Esophagus muscularis mucosa (tissue), 4 donors: ENCODE data around the gene SMIM24. TPM values are rescaled to one million over a fixed set of nuclear protein-coding genes. Genes with fewer than 3 reads are reported as not detected.

ENCODE experiments used
- DNase-seq: peaks from one replicate; pipeline ENCODE4 v3.0.0-alpha.2; 2017; ENCODE audit errors: extremely low spot score
- H3K27ac ChIP-seq, 4 donors: fragments of 200-600 bp; sonication (generic); replicated peaks in 1 of 4; 1 replicate in 3 of 4; 2 replicates in 1 of 4; pipeline ENCODE4 v1.5.1; 2016 to 2019; ENCODE audit warnings: mild to moderate bottlenecking in 1 of 4
- H3K27me3 ChIP-seq, 4 donors: fragments of 200-600 bp; sonication (generic); one replicate each; pipeline versions ENCODE4 v1.5.1 to v1.6.0; 2016 to 2019
- H3K36me3 ChIP-seq, 4 donors: fragments of 200-600 bp; sonication (generic); one replicate each; pipeline ENCODE4 v1.5.1; 2016 to 2019
- H3K4me1 ChIP-seq, 4 donors: fragments of 200-600 bp; sonication (generic); one replicate each; pipeline ENCODE4 v1.5.1; 2016 to 2019
- H3K4me3 ChIP-seq, 4 donors: fragments of 200-600 bp; sonication (generic); 1 replicate in 2 of 4; 2 replicates in 2 of 4; pipeline ENCODE4 v1.5.1; 2016 to 2019; ENCODE audit warnings: mild to moderate bottlenecking in 4 of 4, moderate library complexity in 1 of 4
- H3K9me3 ChIP-seq, 4 donors: fragments of 200-600 bp; sonication (generic); 1 replicate in 3 of 4; 2 replicates in 1 of 4; pipeline ENCODE4 v1.5.1; 2016 to 2019
- EP300 ChIP-seq: sonication (generic); formaldehyde crosslinking; IDR thresholded peaks from one replicate; pipeline ENCODE4 v1.6.1; 2017; ENCODE audit warnings: antibody characterized with exemption
- POLR2A ChIP-seq: fragments of 450-650 bp; IDR thresholded peaks from one replicate; pipeline ENCODE4 v1.6.1; 2017; ENCODE audit warnings: antibody characterized with exemption, moderate library complexity, mild to moderate bottlenecking, low read depth
- POLR2AphosphoS5 ChIP-seq, 2 donors: sonication (generic); formaldehyde crosslinking; IDR thresholded peaks; one replicate each; pipeline ENCODE4 v1.6.1; 2017; ENCODE audit warnings: antibody characterized with exemption in 2 of 2
- WGBS: methylation state at CpG from one replicate; pipeline ENCODE4 v1.1.5; 2018; 5-methylcytosine and 5-hydroxymethylcytosine counted together
- intact Hi-C: fragments of 100-400 bp; cut with DNase I; formaldehyde crosslinking; loops from one replicate; pipeline ENCODE4 v1.15.1; 2023
- total RNA-seq, 4 donors: library from RNA; depleted of rRNA; stranded (reverse); fragments of >200 nt; gene quantifications; one replicate each; pipeline versions ENCODE4 v1.1.0 to v1.2.1, GENCODE V29; 2016
- TF ChIP-seq, protein P1 (sequence below), 3 experiments: fragments of 200-600 bp in 2 of 3; fragments of 450-650 bp in 1 of 3; sonication (generic) in 2 of 3; IDR thresholded peaks; one replicate each; pipeline ENCODE4 v1.5.1; 2017 to 2019; ENCODE audit warnings: antibody characterized with exemption in 3 of 3, mild to moderate bottlenecking in 2 of 3, moderate library complexity in 1 of 3

The SMIM24 gene
- total RNA-seq, 4 donors from 2014 or later = not detected

DNA sequence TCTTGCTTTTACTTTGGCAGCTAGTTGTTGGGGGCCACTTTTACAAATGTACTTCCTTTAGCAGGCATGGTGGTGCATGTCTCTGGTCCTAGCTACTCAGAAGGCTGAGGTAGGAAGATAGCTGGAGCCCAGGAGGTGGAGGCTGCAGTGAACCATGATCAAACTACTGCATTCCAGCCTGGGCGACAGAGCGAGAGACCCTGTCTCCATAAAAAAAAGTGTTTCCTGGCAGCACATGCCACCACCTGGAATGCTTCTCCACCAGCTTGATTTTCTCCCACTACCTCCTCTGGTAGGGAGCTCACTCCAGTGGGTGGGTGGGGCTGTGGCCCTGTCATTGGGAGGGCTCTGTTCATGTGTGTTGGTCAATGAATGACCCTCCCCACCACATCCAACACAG, 38.3 kb upstream of the SMIM24 start:
- TF ChIP-seq, protein P1, sequence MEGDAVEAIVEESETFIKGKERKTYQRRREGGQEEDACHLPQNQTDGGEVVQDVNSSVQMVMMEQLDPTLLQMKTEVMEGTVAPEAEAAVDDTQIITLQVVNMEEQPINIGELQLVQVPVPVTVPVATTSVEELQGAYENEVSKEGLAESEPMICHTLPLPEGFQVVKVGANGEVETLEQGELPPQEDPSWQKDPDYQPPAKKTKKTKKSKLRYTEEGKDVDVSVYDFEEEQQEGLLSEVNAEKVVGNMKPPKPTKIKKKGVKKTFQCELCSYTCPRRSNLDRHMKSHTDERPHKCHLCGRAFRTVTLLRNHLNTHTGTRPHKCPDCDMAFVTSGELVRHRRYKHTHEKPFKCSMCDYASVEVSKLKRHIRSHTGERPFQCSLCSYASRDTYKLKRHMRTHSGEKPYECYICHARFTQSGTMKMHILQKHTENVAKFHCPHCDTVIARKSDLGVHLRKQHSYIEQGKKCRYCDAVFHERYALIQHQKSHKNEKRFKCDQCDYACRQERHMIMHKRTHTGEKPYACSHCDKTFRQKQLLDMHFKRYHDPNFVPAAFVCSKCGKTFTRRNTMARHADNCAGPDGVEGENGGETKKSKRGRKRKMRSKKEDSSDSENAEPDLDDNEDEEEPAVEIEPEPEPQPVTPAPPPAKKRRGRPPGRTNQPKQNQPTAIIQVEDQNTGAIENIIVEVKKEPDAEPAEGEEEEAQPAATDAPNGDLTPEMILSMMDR (IDR thresholded peaks at IDR 0.05) = no peak
- no peak for TF ChIP-seq POLR2A
- TF ChIP-seq EP300 = no peak
- TF ChIP-seq POLR2AphosphoS5 (IDR thresholded peaks at IDR 0.05) = no peak
- H3K4me1 ChIP-seq = peaks cover 0 to 55% (median 42%) of the 10 kb centered on the region in 4 donors
- no peak overlapping the region for H3K27ac ChIP-seq
- no peak overlapping the region for H3K4me3 ChIP-seq
- no peaks in the 10 kb centered on the region for H3K9me3 ChIP-seq
- H3K36me3 ChIP-seq = peaks cover 11 to 42% (median 27%) of the 10 kb centered on the region in 4 donors
- 91% methylated on average over 2 of the region's 2 CpGs for WGBS
- no peaks in the 10 kb centered on the region for H3K27me3 ChIP-seq
- no peak for DNase-seq
- intact Hi-C loops = no loop called here

DNA sequence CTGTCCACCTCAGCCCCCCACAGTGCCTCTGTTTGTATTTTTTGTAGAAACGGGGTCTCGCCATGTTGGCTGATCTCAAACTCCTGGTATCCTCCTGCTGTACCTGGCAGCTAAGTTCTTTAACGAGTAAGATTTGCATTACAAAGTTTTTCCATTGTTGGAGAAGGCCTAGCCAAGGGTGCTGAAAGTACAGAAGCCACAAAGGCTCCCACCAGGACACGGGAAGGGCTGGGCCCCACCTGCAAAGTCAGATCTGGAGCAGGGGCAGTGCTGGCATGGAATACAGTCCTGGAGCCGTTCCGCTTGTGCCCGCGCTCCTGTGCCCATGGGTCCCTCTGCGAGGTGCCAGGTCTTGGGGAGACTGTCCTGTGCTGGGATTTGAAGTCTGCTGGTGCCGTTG, 37.9 kb upstream of the SMIM24 start:
- H3K4me3 ChIP-seq = no peak overlapping the region
- H3K9me3 ChIP-seq = no peaks in the 10 kb centered on the region
- peaks cover 2 to 58% (median 46%) of the 10 kb centered on the region in 4 donors for H3K4me1 ChIP-seq
- no peaks in the 10 kb centered on the region for H3K27me3 ChIP-seq
- 86% methylated on average over 10 of the region's 10 CpGs for WGBS
- TF ChIP-seq POLR2A (no peak), EP300 (no peak), POLR2AphosphoS5 (IDR thresholded peaks at IDR 0.05) (no peak)
- TF ChIP-seq, protein P1 (IDR thresholded peaks at IDR 0.05) = no peak
- intact Hi-C loops = no loop called here
- no peak for DNase-seq
- H3K27ac ChIP-seq = no peak overlapping the region
- H3K36me3 ChIP-seq = peaks cover 7 to 38% (median 23%) of the 10 kb centered on the region in 4 donors

DNA sequence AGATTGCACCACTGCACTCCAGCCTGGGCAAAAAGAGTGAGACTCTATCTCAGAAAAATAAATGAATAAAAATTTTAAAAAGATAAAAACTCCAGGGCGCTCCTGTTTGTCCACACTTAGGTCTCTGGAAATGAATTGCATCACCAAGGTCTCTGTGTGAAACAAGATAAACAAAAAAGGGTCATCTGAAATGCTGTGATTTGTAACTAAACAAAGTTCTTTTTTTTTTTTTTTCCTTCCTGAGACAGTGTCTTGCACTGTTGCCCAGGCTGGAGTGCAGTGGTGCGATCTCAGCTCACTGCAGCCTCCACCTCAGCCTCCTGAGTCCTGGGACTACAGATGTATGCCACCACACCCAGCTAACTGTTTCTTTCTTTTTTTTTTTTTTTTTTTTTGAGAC, 37.3 kb upstream of the SMIM24 start:
- H3K27ac ChIP-seq = no peak overlapping the region
- no peaks in the 10 kb centered on the region for H3K27me3 ChIP-seq
- peaks cover 4 to 32% (median 17%) of the 10 kb centered on the region in 4 donors for H3K36me3 ChIP-seq
- no peak for DNase-seq
- intact Hi-C loops = no loop called here
- no peak overlapping the region for H3K4me3 ChIP-seq
- TF ChIP-seq POLR2AphosphoS5 (IDR thresholded peaks at IDR 0.05) (no peak), POLR2A (no peak), EP300 (no peak)
- TF ChIP-seq, protein P1 (IDR thresholded peaks at IDR 0.05) = no peak
- H3K4me1 ChIP-seq = peaks cover 7 to 65% (median 51%) of the 10 kb centered on the region in 4 donors
- no peaks in the 10 kb centered on the region for H3K9me3 ChIP-seq
- WGBS = 94% methylated on average over 2 of the region's 2 CpGs

DNA sequence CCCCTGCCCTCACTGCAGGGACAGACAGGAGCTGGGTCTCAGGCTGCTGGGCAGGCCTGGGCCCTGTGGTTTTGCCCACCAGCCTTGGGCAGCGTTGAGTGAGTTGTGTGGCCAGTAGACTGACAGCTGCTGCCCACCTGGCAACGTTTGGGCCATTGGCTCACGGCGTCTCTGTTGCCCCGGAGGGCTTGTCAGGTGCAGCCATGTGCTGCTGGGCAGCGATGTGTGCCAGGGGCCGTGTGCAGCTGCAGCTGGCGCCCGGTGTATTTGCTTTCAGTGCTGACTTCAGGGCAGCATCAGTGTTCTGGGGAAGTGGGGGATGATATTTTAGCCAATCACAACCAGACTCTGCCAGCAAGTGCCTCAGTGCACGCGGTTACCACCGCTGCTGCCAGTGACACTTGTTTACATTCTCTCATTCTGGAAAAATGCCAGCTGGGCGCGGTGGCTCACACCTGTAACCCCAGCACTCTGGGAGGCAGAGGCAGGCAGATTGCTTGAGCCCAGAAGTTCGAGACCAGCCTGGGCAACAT, 36.4 kb upstream of the SMIM24 start:
- Histone ChIP-seq H3K4me3 (no peak overlapping the region), H3K27ac (no peak overlapping the region), H3K27me3 (no peaks in the 10 kb centered on the region), H3K4me1 (peaks cover 12 to 70% (median 56%) of the 10 kb centered on the region in 4 donors), H3K9me3 (no peaks in the 10 kb centered on the region), H3K36me3 (peaks cover 0 to 24% (median 13%) of the 10 kb centered on the region in 4 donors)
- no peak for TF ChIP-seq POLR2AphosphoS5 (IDR thresholded peaks at IDR 0.05)
- no peak for TF ChIP-seq EP300
- TF ChIP-seq, protein P1 (IDR thresholded peaks at IDR 0.05) = no peak
- no peak for TF ChIP-seq POLR2A
- DNase-seq = no peak
- intact Hi-C loops = no loop called here
- 68% methylated on average over 7 of the region's 15 CpGs for WGBS
